PC-9 (cell line): Measurements from ENCODE around the gene FDPS. TPM values are rescaled to one million over a fixed set of nuclear protein-coding genes. Genes with fewer than 3 reads are reported as not detected.

Source experiments
- BruUV-seq: library from RNA; stranded (reverse); fragments of 400-500 nt; replicated peaks from 2 replicates; lab custom pipeline; 2021; lab: Mats Ljungman, UMichigan
- CTCF ChIA-PET: fragments of 300-600 bp; sonication (Branson Sonifier 250); formaldehyde crosslinking; loops from one replicate; lab custom pipeline; 2022; ENCODE audit warnings: antibody characterized with exemption; lab: Charles Lee
- POLR2A ChIA-PET: fragments of 300-600 bp; sonication (Branson Sonifier 250); formaldehyde crosslinking; loops from one replicate; lab custom pipeline; 2022; ENCODE audit warnings: antibody characterized with exemption; ENCODE audit not compliant: unreplicated experiment; lab: Charles Lee
- DNase-seq, 2 experiments: peaks; one replicate each; pipeline versions ENCODE4 v3.0.0 to v3.0.0-alpha.2; 2015 to 2022; ENCODE audit warnings: mixed read lengths in 1 of 2
- H2AFZ ChIP-seq: fragments of 200-600 bp; sonication (generic); 2 replicates; pipeline ENCODE4 v1.8.1; 2017; ENCODE audit warnings: antibody characterized with exemption
- H3F3A ChIP-seq: fragments of 200-600 bp; sonication (generic); 2 replicates; pipeline ENCODE4 v1.8.1; 2017; ENCODE audit warnings: antibody characterized with exemption, mild to moderate bottlenecking, low read depth; ENCODE audit not compliant: insufficient read depth
- H3K27ac ChIP-seq: fragments of 200-600 bp; sonication (generic); 2 replicates; pipeline ENCODE4 v1.6.1; 2016; ENCODE audit warnings: mixed run types
- H3K27me3 ChIP-seq: fragments of 200-600 bp; sonication (generic); 2 replicates; pipeline ENCODE4 v1.6.1; 2016; ENCODE audit warnings: low read depth, mixed run types; ENCODE audit not compliant: insufficient read depth
- H3K36me3 ChIP-seq: fragments of 200-600 bp; sonication (generic); 2 replicates; pipeline ENCODE4 v1.6.1; 2016; ENCODE audit warnings: low read depth, mixed run types
- H3K4me1 ChIP-seq: fragments of 200-600 bp; sonication (generic); replicated peaks from 2 replicates; pipeline ENCODE4 v1.6.1; 2016; ENCODE audit warnings: mixed run types; ENCODE audit not compliant: insufficient read depth
- H3K4me2 ChIP-seq: fragments of 200-600 bp; sonication (generic); 2 replicates; pipeline ENCODE4 v1.6.1; 2017; ENCODE audit warnings: mixed run types
- H3K4me3 ChIP-seq: fragments of 200-600 bp; sonication (generic); 2 replicates; pipeline ENCODE4 v1.6.1; 2016; ENCODE audit warnings: mixed run types
- H3K79me2 ChIP-seq: fragments of 200-600 bp; sonication (generic); 2 replicates; pipeline ENCODE4 v1.6.1; 2017; ENCODE audit warnings: low read depth, mixed run types
- H3K9me2 ChIP-seq: fragments of 200-600 bp; sonication (generic); 2 replicates; pipeline ENCODE4 v1.8.1; 2017; ENCODE audit warnings: mild to moderate bottlenecking; ENCODE audit not compliant: insufficient read depth
- H3K9me3 ChIP-seq: fragments of 200-600 bp; sonication (generic); 2 replicates; pipeline ENCODE4 v1.8.1; 2016; ENCODE audit warnings: low read depth; ENCODE audit not compliant: insufficient read depth
- H4K20me1 ChIP-seq: fragments of 200-600 bp; sonication (generic); 2 replicates; pipeline ENCODE4 v1.8.1; 2017; ENCODE audit not compliant: insufficient read depth
- EZH2 ChIP-seq: fragments of 200-600 bp; sonication (generic); IDR thresholded peaks from 2 replicates; pipeline ENCODE4 v1.8.0; 2017; ENCODE audit warnings: antibody characterized with exemption, low read depth
- intact Hi-C: fragments of 100-400 bp; cut with micrococcal nuclease; formaldehyde crosslinking; loops from one replicate; pipeline ENCODE4 v1.10.0; 2022; ENCODE audit not compliant: unreplicated experiment
- total RNA-seq: library from RNA; stranded (reverse); gene quantifications from 2 replicates; pipeline ENCODE4 v1.2.3, GENCODE V29; 2021
- TF ChIP-seq, protein P1 (sequence below): fragments of 200-600 bp; sonication (generic); conservative IDR thresholded peaks from 2 replicates; pipeline ENCODE4 v1.6.1; 2017; ENCODE audit warnings: mixed run types, antibody characterized with exemption, mild to moderate bottlenecking, moderate library complexity

Gene FDPS
- total RNA-seq, 1 experiment from 2014 or later = 568 TPM

DNA sequence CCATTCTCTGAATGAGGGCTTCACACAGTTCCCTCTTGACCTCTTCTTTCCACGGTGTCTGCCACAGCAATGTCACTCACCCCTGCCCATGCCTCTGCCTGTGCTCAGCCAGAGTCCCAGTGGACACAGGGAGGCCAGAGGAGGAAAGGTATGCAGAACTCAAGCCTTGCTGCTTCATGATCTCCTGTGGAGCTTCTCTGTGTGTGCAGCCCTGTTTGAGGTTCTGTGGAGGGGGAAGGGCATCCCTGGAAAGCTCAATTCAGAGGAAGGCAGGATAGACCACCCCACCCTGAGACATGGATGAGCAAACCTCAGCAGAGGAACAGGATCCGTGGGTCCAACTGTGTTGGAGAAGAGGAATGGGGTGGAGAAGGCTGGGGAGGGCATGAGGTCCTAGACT is 29.4 kb upstream of the FDPS start:
- CTCF ChIA-PET = no interaction called here
- no peaks in the 10 kb centered on the region for H3K27me3 ChIP-seq
- intact Hi-C loops = no loop called here
- BruUV-seq = no TSS peak
- no peaks in the 10 kb centered on the region for H3K9me2 ChIP-seq
- H3K9me3 ChIP-seq = no peaks in the 10 kb centered on the region
- no peak overlapping the region for H2AFZ ChIP-seq
- no peak for TF ChIP-seq EZH2
- TF ChIP-seq, protein P1, sequence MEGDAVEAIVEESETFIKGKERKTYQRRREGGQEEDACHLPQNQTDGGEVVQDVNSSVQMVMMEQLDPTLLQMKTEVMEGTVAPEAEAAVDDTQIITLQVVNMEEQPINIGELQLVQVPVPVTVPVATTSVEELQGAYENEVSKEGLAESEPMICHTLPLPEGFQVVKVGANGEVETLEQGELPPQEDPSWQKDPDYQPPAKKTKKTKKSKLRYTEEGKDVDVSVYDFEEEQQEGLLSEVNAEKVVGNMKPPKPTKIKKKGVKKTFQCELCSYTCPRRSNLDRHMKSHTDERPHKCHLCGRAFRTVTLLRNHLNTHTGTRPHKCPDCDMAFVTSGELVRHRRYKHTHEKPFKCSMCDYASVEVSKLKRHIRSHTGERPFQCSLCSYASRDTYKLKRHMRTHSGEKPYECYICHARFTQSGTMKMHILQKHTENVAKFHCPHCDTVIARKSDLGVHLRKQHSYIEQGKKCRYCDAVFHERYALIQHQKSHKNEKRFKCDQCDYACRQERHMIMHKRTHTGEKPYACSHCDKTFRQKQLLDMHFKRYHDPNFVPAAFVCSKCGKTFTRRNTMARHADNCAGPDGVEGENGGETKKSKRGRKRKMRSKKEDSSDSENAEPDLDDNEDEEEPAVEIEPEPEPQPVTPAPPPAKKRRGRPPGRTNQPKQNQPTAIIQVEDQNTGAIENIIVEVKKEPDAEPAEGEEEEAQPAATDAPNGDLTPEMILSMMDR = no peak
- no peaks in the 10 kb centered on the region for H4K20me1 ChIP-seq
- no peaks in the 10 kb centered on the region for H3K36me3 ChIP-seq
- no peak overlapping the region for H3K4me2 ChIP-seq
- POLR2A ChIA-PET = no interaction called here
- peaks cover 32% of the 10 kb centered on the region; the same call in 1 of the 2 replicates for H3F3A ChIP-seq
- no peak for DNase-seq
- no peak overlapping the region for H3K4me3 ChIP-seq
- H3K79me2 ChIP-seq = no peaks in the 10 kb centered on the region
- H3K27ac ChIP-seq = no peak overlapping the region
- 0 out of 2 replicates have a peak, but pooled peaks cover 4% of the 10 kb centered on the region for H3K4me1 ChIP-seq

DNA sequence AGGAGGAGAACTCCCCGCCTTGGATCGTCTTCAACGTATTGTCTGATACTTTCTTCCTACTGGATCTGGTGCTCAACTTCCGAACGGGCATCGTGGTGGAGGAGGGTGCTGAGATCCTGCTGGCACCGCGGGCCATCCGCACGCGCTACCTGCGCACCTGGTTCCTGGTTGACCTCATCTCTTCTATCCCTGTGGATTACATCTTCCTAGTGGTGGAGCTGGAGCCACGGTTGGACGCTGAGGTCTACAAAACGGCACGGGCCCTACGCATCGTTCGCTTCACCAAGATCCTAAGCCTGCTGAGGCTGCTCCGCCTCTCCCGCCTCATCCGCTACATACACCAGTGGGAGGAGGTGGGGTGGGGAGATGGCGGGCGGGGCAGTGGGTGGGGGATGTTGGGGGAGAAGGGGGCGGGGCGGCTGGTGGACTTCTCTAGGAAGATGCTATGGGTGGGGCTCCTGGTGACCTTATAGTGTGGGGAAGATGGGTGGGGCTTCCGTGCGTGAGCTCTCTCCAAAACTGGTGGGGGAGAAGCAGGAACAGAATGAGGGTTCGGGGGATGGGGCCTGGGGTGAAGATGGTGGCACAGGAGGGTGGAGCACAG is 26.1 kb upstream of the FDPS start:
- Histone ChIP-seq H3F3A (peaks cover 19% of the 10 kb centered on the region; the same call in 1 of the 2 replicates), H3K9me3 (no peaks in the 10 kb centered on the region), H3K4me2 (no peak overlapping the region), H4K20me1 (no peaks in the 10 kb centered on the region), H3K9me2 (no peaks in the 10 kb centered on the region), H3K27me3 (no peaks in the 10 kb centered on the region), H3K27ac (no peak overlapping the region), H2AFZ (no peak overlapping the region), H3K36me3 (no peaks in the 10 kb centered on the region), H3K4me1 (0 out of 2 replicates have a peak, but pooled peaks cover 4% of the 10 kb centered on the region), H3K79me2 (no peaks in the 10 kb centered on the region), H3K4me3 (no peak overlapping the region)
- TF ChIP-seq, protein P1 = no peak
- no peak for TF ChIP-seq EZH2
- ChIA-PET CTCF (no interaction called here), POLR2A (no interaction called here)
- no peak for DNase-seq
- intact Hi-C loops = no loop called here
- BruUV-seq = no TSS peak

DNA sequence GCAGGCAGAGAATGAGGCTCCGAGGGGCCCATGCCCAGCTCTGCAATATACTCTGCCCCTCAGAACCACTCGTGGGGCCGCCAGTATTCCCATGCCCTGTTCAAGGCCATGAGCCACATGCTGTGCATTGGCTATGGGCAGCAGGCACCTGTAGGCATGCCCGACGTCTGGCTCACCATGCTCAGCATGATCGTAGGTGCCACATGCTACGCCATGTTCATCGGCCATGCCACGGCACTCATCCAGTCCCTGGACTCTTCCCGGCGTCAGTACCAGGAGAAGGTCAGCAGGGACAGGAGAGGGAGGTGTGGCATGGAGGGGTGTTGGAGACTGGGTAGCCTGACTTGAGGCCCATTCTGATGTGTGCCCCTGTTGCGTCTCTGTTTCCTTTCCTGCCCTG is 24.2 kb upstream of the FDPS start:
- Histone ChIP-seq H3K27me3 (no peaks in the 10 kb centered on the region), H2AFZ (no peak overlapping the region), H4K20me1 (no peaks in the 10 kb centered on the region), H3K4me1 (no peaks in the 10 kb centered on the region), H3K9me2 (no peaks in the 10 kb centered on the region), H3K4me2 (no peak overlapping the region), H3K4me3 (no peak overlapping the region), H3K9me3 (no peaks in the 10 kb centered on the region), H3K36me3 (no peaks in the 10 kb centered on the region), H3F3A (peaks cover 5% of the 10 kb centered on the region; the same call in 1 of the 2 replicates), H3K27ac (no peak overlapping the region), H3K79me2 (no peaks in the 10 kb centered on the region)
- BruUV-seq = no TSS peak
- DNase-seq = no peak
- intact Hi-C loops = no loop called here
- CTCF ChIA-PET = no interaction called here
- POLR2A ChIA-PET = no interaction called here
- no peak for TF ChIP-seq EZH2
- TF ChIP-seq, protein P1 = no peak
